Midbrain (tissue), 1 donor: ENCODE results near the gene LRRC66.

ENCODE experiments used
- DNase-seq: peaks from one replicate; lab custom pipeline; 2025; lab: John Stamatoyannopoulos, UW

Gene LRRC66

GRCh38 chr4:52010986-52011385, 9.2 kb downstream of the LRRC66 start:
- DNase-seq, result no peak

- no peak for DNase-seq
Measured at GRCh38 chr4:52006887-52007286, 13.3 kb downstream of the LRRC66 start.

- no peak for DNase-seq
Measured at GRCh38 chr4:52005604-52006273, 14.4 kb downstream of the LRRC66 start.

GRCh38 chr4:52004414-52004813, 15.7 kb downstream of the LRRC66 start:
- no peak for DNase-seq

GRCh38 chr4:52001616-52002015, 18.5 kb downstream of the LRRC66 start:
- DNase-seq, result no peak

GRCh38 chr4:51999250-51999649, 20.9 kb downstream of the LRRC66 start:
- no peak for DNase-seq

- DNase-seq, result no peak
Measured at GRCh38 chr4:51998837-51999236, 21.3 kb downstream of the LRRC66 start.

GRCh38 chr4:51997647-51998046, 22.5 kb downstream of the LRRC66 start:
- no peak for DNase-seq

GRCh38 chr4:51995647-51996220, 24.4 kb downstream of the LRRC66 start:
- no peak for DNase-seq

GRCh38 chr4:51965862-51966261, 54.3 kb downstream of the LRRC66 start:
- no peak for DNase-seq

- DNase-seq, result no peak
Measured at GRCh38 chr4:51963841-51964517, 56.2 kb downstream of the LRRC66 start.

- no peak for DNase-seq
Measured at GRCh38 chr4:51960486-51960885, 59.7 kb downstream of the LRRC66 start.

- DNase-seq, result no peak
Measured at GRCh38 chr4:51958199-51958968, 61.8 kb downstream of the LRRC66 start.
